Activated CD4-positive, alpha-beta T cell treated with anti-CD3 and anti-CD28 coated beads for 48 hours (primary cell): ENCODE measurements around the gene L3MBTL1.

Experiments
- DNase-seq: peaks from one replicate; pipeline ENCODE4 v3.0.0-alpha.2; 2020

The L3MBTL1 gene

GRCh38 chr20:43508106-43508505, 609 bp downstream of the L3MBTL1 start:
- DNase-seq, result peak; percentile 18

- no peak for DNase-seq
Measured at GRCh38 chr20:43508604-43509040, 1.1 kb downstream of the L3MBTL1 start.

- DNase-seq, result no peak
Measured at GRCh38 chr20:43511879-43512278, 4.4 kb downstream of the L3MBTL1 start.

- DNase-seq, result no peak
Measured at GRCh38 chr20:43513372-43513930, 6.0 kb downstream of the L3MBTL1 start.

GRCh38 chr20:43513931-43514647, 6.6 kb downstream of the L3MBTL1 start:
- peak; percentile 95 for DNase-seq

- no peak for DNase-seq
Measured at GRCh38 chr20:43514648-43514999, 7.1 kb downstream of the L3MBTL1 start.

GRCh38 chr20:43515628-43516027, 8.1 kb downstream of the L3MBTL1 start:
- no peak for DNase-seq

GRCh38 chr20:43516251-43516824, 8.8 kb downstream of the L3MBTL1 start:
- no peak for DNase-seq

- DNase-seq, result no peak
Measured at GRCh38 chr20:43520074-43520630, 12.7 kb downstream of the L3MBTL1 start.

- no peak for DNase-seq
Measured at GRCh38 chr20:43525021-43525420, 17.5 kb downstream of the L3MBTL1 start.

GRCh38 chr20:43528258-43528875, 20.9 kb downstream of the L3MBTL1 start:
- DNase-seq, result no peak

GRCh38 chr20:43529051-43529450, 21.6 kb downstream of the L3MBTL1 start:
- DNase-seq, result no peak

- no peak for DNase-seq
Measured at GRCh38 chr20:43529457-43530153, 22.1 kb downstream of the L3MBTL1 start.

GRCh38 chr20:43530321-43531090, 23.0 kb downstream of the L3MBTL1 start:
- DNase-seq, result no peak

- no peak for DNase-seq
Measured at GRCh38 chr20:43531091-43531443, 23.6 kb downstream of the L3MBTL1 start.

GRCh38 chr20:43532416-43533055, 25.0 kb downstream of the L3MBTL1 start:
- no peak for DNase-seq

- DNase-seq, result no peak
Measured at GRCh38 chr20:43533060-43533459, 25.6 kb downstream of the L3MBTL1 start.

- DNase-seq, result no peak
Measured at GRCh38 chr20:43534016-43534415, 26.5 kb downstream of the L3MBTL1 start.

- no peak for DNase-seq
Measured at GRCh38 chr20:43534791-43535350, 27.4 kb downstream of the L3MBTL1 start.

- DNase-seq, result no peak
Measured at GRCh38 chr20:43535370-43536004, 28.0 kb downstream of the L3MBTL1 start.
